ENCODE measurements around the gene RPP14. TPM values are rescaled to one million over a fixed set of nuclear protein-coding genes. Genes with fewer than 3 reads are reported as not detected.
"Not testable (repeated sequence)": the region's sequence is repeated elsewhere in the genome, so short reads cannot be mapped to it uniquely, and the experiment has no call there.

Gene RPP14
- total RNA-seq, result 16.1 TPM
- long read RNA-seq, full-length matches to known transcripts, result 44 of 50 reads
- long read RNA-seq, partial matches to known transcripts, result 1 of 50 reads
- long read RNA-seq, other reads (novel, unspliced or antisense), result 5 of 50 reads

DNA sequence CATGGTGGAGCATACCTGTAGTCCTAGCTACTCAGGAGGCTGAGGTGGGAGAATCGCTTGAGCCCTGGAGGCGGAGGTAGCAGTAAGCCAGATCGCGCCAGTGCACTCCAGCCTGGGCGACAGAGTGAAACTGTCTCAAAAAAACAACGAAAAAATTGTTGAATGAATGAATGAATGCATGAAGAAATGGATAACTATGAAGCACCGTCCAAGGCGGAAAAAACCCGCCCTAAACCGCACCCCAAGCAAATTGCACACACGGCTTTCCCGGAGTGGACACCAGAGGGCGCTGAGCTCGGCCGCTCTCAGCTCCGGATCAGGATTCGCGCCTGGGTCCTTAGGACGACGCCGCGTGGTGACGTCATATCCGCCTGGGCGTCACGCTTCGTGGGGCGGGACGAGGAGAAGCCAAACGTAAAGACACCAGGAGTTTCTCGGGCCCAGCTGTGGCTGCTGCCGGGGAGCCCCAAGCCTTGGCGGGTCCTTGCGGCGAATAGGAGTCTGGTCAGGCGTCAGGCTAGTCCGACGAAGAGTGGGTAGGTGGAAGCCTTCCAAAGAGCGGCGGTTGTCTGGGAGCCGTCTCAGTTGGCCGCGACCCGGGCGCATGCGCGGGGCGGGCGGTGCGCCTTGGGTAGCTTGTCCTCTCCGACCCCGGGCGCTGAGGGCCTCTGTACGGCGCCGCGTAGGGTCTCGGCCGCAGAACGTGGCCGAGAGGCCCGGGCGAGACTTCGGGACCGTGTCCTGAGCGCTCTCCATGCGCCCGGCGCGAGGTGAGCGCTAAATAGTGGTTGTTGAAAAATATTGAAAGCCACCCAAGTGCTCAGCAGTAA is at the start of gene RPP14, which contains the start of gene HTD2:
Gene RPP14 (plus strand): TSS at position 364 of the 830 bp plus-strand sequence. CDS start 4,085 bp downstream, outside the sequence.
Gene HTD2 (plus strand): TSS at position 639 of the 830 bp plus-strand sequence. CDS start 11,094 bp downstream, outside the sequence.
- DNase-seq (ENCODE audit: low spot score), result peak; percentile 100

DNA sequence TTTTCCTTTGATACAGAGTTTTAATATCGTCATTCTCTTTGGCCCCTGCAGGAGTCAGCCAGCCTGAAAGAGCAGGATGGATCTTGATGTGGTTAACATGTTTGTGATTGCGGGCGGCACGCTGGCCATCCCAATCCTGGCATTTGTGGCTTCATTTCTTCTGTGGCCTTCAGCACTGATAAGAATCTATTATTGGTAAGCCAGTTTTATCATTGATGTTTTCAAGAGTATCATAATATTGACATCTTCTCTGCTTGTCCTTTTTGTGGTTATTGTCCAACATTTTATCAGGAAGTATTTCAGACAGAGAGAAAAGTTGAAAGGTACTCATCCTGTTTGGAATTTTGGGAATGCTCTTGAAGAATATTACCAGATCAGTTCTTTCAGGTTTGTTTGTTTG is 49.5 kb upstream of the RPP14 start:
- DNase-seq (ENCODE audit: low spot score), result no peak

DNA sequence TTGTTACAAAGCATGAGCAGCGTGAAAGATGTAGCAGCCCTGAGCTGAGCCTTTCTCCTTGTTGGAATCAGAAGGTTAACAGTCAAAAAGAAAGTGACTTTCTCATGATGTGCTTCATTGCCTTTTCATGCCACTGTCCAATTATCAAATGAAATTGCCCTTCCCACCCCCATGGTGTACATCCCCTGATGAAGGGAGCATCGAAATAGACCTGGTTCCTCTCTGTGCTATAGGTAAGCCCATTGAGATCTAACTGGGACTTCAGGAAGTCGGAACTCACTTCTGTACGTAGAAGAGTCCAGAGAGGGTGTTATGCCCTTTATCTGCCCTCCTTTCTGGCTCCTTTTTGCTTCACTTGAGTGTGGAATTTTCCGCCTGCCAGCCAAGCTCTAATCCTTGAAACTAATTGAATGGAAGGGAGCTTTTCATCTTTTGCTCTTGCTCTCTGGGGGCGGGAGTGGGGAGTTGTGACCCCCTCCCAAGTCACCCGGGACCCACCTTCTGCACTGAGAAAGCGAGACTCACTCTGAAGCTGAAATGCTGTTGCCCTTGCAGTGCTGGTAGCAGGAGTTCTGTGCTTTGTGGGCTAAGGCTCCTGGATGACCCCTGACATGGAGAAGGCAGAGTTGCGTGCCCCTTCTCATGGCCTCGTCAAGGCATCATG is 47.5 kb upstream of the RPP14 start:
- no peak for DNase-seq (ENCODE audit: low spot score)

DNA sequence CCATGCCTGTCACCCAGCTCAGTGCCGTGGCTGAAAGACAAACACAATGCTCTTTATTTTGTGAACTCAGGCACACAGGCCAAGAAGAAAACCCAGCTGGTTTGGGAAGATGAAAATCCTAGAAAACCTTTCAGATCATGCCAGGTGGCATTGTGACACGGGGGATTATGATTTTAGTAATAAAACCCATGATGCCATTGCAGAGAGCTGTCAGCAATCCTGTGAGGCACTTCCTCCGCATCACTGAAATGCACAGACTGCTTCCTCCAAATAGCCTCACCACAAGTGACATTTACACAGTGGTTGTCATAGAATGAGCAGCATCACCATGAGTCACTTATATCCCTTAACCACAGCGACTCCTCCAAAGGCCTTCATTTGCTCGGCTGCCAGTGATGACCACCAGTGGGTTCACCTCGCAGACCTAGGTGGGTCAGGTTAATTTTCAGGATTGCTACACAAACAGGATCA is 45.7 kb upstream of the RPP14 start:
- DNase-seq (ENCODE audit: low spot score), result no peak

DNA sequence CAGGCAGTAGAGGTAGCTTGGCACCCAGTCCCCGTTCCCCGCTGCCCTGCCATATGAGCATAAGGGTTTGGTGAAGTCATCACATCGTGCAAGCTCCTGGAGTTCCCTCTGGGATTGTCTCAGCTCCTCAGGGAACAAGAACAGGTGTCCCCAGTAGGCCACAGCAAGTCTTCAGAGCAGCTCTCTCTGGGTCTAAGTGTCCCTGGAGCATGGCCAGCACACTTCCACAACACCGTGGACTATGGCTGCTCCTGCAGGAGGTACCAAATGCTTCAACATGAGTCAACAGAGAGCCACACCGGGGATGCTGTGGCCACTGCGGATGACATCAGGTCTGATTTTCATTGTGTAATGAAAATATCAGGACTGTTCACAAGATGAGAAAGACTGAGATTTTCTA is 45.3 kb upstream of the RPP14 start:
- no peak for DNase-seq (ENCODE audit: low spot score)

DNA sequence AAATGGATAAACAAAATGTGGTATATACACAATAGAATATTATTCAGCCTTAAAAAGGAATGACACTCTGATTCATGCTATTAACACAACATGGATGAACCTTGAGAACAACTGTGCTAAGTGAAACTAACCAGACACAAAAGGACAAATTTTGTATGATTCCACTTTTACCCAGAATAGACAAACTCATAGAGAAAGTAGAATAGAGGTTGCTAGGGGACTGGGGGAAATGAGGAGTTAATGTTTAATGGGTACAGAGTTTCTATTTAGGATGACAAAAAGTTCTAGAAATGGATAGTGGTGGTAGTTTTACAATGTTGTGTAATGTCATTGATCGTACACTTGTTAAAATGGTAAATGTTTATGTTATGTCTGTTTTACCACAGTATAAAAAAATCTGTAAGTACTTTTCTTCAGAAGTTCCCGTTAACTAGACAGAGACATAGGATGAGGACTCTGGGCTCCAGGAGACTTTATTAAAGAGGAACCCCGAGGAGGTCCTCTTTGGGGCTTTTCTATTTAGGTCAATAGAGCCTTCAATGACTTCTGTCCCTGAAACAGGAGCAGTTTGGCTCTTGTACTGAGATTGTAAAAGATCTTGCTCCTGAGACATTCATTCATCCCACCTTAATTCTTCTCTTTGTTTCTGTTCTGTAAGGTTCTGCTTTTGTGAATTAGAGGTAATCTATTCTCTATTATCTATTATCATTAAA is 43.9 kb upstream of the RPP14 start:
- no peak for DNase-seq (ENCODE audit: low spot score)

DNA sequence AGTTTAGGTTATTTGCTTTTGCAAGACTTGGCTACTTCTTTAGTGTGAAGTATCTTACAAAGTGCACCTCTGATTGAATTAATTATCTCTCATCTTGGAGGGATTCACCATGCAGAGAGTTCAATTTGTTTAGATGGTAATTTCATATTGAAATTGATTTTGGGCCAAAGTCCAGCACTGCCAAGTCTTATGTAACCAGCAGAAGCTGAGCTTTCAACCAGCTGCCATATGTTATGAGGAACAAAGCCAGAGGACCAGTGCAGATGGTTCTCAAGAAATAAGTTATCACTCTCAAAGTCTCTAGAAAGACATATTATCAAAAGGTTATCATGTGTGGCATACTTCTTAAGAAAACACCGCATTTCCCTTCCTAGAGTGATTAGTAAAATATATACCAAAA is 39.5 kb upstream of the RPP14 start:
- no peak for DNase-seq (ENCODE audit: low spot score)

DNA sequence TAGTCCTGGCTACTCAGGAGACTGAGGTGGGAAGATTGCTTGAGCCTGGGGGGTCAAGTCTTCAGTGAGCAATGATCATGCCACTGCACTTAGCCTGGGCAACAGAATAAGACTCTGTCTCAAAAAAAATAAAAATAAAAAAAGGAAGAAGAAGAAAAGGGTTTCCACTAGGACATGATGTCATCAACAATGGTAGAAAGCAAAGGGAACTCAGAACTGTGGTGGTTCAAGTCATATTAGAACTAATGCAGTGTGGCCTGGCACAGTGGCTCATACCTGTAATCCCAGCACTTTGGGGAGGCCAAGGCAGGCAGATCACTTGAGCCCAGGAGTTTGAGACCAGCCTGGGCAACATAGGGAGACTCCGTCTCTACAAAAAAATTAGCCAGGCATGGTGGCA is 38.5 kb upstream of the RPP14 start:
- DNase-seq (ENCODE audit: low spot score), result not testable (repeated sequence)

DNA sequence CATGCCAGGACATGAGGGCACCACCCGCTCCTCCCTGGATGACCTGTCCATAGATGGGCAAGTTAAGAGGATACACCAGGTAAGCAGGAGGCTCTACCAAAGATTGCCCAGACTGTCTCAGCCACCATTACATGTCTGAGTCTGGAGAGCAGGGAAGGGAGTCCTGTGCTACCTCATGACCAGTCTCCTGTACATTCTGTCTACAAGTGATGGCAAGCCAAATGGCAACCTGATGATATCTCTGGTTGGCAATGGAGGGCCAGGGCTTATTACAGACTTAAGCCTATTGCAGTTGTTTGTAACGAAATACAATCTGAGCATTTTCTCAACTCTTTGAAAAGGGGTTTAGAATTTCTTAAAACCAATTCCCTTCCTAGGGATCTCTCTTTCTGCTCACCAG is 36.7 kb upstream of the RPP14 start:
- no peak for DNase-seq (ENCODE audit: low spot score)

DNA sequence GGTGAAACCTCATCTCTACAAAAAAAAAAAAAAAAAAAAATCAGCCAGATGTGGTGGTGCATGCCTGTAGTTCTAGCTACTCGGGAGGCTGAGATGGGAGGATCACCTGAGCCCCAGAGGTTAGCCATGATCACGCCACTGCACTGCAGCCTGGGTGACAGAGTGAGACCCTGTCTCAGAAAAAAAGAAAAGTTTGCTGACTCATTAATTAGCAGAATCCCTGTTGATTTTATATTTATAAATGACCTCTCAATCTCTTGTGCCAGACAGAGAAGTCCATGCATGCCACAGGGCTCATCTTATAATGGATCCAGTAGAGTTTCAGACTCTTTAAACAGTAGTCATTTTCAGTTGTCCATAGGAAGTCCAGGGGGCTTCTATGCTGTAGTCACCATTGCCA is 35.6 kb upstream of the RPP14 start:
- no peak for DNase-seq (ENCODE audit: low spot score)

DNA sequence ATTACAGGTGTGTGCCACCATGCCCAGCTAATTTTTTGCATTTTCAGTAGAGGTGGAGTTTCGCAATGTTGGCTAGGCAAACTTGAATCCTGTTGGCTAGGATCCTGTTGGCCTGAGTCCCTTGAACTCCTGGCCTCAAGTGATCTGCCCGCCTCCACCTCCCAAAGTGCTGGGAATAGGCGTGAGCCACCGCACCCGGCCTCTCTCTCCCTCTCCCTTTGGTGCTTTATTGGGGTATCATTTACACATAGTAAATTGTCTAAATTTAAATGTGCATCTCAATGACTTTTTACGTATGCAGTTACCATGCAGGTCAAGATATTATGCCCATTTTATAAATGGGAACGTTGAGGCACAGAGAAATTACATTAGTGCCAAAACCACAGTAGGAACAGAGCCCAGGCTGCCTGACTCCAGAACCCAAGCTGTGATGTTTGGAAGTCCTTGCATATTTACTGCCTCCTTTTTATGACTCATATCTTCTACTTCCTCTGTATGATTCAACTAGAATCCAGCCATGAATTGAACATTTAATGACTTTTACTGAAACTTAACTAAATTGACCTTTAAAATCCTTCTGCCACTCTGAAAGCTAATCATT is 34.0 kb upstream of the RPP14 start:
- DNase-seq (ENCODE audit: low spot score), result no peak

DNA sequence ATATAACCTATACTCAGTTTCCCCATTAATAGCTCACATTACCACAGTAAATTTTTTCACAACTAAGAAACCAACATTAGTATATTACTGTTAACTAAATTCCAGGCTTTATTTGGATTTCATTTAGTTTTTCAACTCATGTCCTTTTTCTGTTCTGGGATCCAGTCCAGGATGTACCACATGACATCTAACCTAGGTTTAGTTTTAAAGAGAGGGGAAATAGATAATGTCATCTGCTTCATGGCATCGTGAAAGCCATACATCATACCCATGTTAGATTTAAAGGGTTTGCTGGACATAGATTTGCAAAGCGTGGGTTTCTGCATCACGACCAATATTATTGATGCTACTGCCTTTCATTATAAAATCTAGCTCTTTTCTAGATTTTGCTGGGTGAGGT is 33.2 kb upstream of the RPP14 start:
- DNase-seq (ENCODE audit: low spot score), result no peak

DNA sequence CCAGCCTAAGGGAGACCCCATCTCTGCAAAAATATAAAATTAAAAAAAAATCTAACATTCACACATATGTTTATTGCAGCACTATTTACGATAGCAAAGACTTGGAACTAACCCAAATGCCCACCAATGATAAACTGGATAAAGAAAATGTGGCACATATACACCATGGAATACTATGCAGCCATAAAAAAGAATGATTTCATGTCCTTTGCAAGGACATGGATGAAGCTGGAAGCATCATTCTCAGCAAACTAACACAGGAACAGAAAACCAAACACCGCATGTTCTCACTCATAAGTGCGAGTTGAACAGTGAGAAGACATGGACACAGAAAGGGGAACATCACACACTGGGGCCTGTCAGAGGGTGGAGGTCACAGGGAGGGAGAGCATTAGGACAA is 32.7 kb upstream of the RPP14 start:
- DNase-seq (ENCODE audit: low spot score), result not testable (repeated sequence)

DNA sequence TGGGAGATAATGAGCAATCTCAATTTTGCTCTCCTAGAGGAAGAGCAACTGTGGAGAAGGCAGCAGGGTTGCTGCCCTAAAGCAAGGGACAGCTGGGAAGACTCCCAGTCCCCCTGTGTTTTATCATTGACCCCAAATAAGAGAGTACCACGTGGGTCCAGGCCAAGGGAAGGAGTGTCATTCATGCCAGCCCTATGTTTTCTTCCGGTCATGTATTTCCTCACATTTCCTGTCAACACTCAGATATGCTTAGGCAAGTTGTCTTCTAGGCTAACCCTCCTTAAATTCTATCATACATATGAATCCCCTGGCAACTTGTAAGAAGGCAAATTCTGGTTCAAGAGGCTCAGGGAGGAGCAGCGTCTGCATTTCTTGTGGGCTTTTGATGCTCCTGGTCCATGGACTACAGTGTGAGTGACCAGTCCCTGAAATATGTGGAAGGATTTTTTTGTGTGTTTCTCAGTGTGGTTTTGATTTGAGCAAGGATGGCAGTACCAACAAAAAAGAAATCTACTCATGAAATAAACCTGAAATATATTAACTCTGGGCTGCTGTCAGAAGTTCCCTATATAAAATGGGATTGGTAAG is 31.9 kb upstream of the RPP14 start:
- no peak for DNase-seq (ENCODE audit: low spot score)

DNA sequence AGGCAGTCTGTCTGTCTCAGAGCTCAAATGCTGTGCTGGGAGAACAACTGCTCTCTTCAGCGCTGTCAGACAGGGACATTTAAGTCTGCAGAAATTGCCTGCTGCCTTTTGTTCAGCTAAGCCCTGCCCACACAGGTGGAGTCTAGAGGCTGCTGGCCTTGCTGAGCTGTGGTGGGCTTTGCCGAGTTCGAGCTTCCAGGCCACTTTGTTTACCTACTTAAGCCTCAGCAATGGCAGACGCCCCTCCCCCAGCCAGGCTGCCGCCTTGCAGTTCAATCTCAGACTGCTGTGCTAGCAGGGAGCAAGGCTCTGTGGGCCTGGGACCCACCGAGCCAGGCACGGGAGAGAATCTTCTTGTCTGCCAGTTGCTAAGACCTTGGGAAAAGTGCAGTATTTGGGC is 25.0 kb upstream of the RPP14 start:
- DNase-seq (ENCODE audit: low spot score), result no peak

DNA sequence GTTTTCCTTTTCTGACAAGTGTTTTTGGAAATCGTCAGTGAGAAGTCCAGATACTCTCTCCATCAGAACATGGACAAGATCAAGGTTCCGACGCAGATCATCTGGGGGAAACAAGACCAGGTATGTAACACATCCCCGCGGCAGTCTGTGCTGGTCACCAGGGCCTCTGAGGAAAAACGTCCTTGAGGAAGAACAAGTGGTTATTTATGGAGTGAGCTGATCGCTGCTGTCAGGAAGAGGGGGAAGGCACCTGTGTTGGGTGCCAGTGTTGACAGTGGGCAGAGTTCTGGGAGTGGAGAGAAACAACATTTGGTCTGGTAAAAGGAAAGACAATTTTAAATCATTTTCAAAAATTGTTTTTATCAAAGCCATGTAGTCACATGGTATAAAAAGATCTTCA is 20.7 kb upstream of the RPP14 start:
- no peak for DNase-seq (ENCODE audit: low spot score)

DNA sequence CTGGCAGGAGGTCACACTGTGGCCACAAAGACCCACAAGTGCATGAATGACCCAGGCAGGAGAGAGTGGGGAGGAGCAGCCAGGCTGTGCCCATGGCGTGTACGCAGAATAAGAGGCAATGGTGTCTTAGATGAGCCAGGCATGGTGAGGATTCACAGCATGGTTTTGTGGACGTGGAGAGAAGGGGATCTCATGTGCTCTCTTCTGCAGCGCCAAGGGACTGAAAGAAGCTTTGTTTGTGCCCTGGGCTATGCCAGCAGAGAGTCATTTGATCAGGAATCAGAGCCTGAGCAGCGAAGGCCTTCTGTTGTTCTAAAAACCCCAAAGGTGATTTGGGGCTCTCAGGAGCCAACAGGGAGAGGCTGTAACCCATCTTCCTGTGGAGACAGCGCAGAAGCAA is 18.7 kb upstream of the RPP14 start:
- no peak for DNase-seq (ENCODE audit: low spot score)

DNA sequence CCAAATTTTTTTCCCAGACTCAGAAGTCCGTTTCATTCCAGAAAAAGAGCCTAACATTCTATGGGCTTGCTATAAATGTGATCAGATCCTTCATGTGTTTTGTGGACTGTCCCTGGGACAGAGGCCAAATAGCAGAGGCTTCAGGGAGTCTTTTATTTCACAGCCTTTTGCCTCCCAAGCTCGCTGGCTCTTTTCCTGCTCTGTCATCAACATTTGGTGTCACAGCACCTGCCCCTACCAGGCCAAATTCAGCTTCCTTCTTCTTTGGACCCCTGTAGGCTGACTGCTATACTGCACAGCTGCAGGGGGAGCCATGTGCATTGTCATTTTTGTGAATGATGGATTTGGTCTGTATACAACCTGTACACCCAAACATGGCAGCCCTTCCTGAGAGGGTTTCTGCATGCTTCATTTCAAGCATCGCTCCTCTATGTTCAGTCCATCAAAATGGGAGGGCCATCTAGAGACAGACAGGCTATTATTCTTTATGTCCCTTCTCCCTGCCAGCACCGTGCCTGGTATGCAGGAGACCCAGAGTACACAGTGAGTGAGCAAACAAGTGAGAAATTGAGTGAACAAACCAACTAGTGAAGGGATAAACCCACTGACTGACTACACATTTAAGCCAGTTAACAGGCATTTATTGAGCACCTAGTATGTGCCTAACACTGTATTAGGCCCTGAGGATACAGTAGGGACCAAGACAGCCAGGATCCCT is 17.9 kb upstream of the RPP14 start:
- DNase-seq (ENCODE audit: low spot score), result no peak

DNA sequence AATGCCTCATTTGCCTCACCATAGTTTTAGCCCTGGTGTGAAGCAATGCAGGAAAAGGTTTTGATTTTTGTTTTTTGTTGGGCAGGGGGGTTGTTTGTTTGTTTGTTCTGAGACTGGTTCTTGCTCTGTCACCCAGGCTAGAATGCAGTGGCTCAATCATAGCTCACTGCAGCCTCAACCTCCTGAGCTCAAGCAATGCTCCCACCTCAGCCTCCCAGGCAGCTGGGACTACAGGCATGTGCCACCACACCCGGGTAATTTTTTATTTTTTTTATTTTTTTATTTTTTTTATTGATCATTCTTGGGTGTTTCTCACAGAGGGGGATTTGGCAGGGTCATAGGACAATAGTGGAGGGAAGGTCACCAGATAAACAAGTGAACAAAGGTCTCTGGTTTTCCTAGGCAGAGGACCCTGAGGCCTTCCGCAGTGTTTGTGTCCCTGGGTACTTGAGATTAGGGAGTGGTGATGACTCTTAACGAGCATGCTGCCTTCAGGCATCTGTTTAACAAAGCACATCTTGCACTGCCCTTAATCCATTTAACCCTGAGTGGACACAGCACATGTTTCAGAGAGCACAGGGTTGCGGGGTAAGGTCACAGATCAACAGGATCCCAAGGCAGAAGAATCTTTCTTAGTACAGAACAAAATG is 17.0 kb upstream of the RPP14 start:
- not testable (repeated sequence) for DNase-seq (ENCODE audit: low spot score)

DNA sequence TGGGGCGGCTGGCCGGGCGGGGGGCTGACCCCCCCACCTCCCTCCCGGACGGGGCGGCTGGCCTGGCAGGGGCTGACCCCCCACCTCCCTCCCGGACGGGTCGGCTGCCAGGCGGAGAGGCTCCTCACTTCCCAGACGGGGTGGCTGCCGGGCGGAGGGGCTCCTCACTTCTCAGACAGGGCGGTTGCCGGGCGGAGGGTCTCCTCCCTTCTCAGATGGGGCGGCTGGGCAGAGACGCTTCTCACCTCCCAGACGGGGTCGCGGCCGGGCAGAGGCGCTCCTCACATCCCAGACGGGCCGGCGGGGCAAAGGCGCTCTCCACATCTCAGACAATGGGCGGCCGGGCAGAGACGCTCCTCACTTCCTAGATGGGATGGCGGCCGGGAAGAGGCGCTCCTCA is 15.6 kb upstream of the RPP14 start:
- peak; percentile 14 for DNase-seq (ENCODE audit: low spot score)
